ENCODE results near the gene BMPR1A.
A peak's percentile ranks its signal among the peaks of the same experiment; 100 is the strongest.

Gene BMPR1A

GRCh38 chr10:86769991-86770390, 13.6 kb downstream of the BMPR1A start:
- no peak for DNase-seq

- DNase-seq, result no peak
Observed at GRCh38 chr10:86770412-86770960, 14.1 kb downstream of the BMPR1A start.

- DNase-seq, result no peak
Observed at GRCh38 chr10:86773498-86773897, 17.1 kb downstream of the BMPR1A start.

GRCh38 chr10:86775056-86775869, 18.8 kb downstream of the BMPR1A start:
- DNase-seq, result no peak

GRCh38 chr10:86775870-86776180, 19.4 kb downstream of the BMPR1A start:
- no peak for DNase-seq

- no peak for DNase-seq
Observed at GRCh38 chr10:86779220-86780017, 23.0 kb downstream of the BMPR1A start.

- DNase-seq, result no peak
Observed at GRCh38 chr10:86782701-86783418, 26.4 kb downstream of the BMPR1A start.

- DNase-seq, result no peak
Observed at GRCh38 chr10:86785037-86785436, 28.6 kb downstream of the BMPR1A start.

GRCh38 chr10:86785968-86786367, 29.5 kb downstream of the BMPR1A start:
- DNase-seq, result no peak

GRCh38 chr10:86786368-86786767, 29.9 kb downstream of the BMPR1A start:
- DNase-seq, result no peak

GRCh38 chr10:86790394-86790793, 34.0 kb downstream of the BMPR1A start:
- no peak for DNase-seq

GRCh38 chr10:86792461-86793167, 36.2 kb downstream of the BMPR1A start:
- no peak for DNase-seq

GRCh38 chr10:86793696-86794095, 37.3 kb downstream of the BMPR1A start:
- DNase-seq, result peak; percentile 60

- peak; percentile 63 for DNase-seq
Observed at GRCh38 chr10:86795353-86795752, 38.9 kb downstream of the BMPR1A start.

GRCh38 chr10:86798025-86798424, 41.6 kb downstream of the BMPR1A start:
- DNase-seq, result no peak

GRCh38 chr10:86798611-86799010, 42.2 kb downstream of the BMPR1A start:
- DNase-seq, result no peak

GRCh38 chr10:86799188-86799845, 42.9 kb downstream of the BMPR1A start:
- DNase-seq, result no peak

- DNase-seq, result no peak
Observed at GRCh38 chr10:86801995-86802394, 45.6 kb downstream of the BMPR1A start.

GRCh38 chr10:86802473-86803108, 46.2 kb downstream of the BMPR1A start:
- DNase-seq, result no peak

- DNase-seq, result no peak
Observed at GRCh38 chr10:86803156-86803555, 46.7 kb downstream of the BMPR1A start.

GRCh38 chr10:86804805-86805204, 48.4 kb downstream of the BMPR1A start:
- no peak for DNase-seq

- no peak for DNase-seq
Observed at GRCh38 chr10:86813101-86813500, 56.7 kb downstream of the BMPR1A start.

All from islet precursor cell (in vitro differentiated cells).